ENCODE results near the gene CHL1. TPM values are rescaled to one million over a fixed set of nuclear protein-coding genes. Genes with fewer than 3 reads are reported as not detected.
A peak's percentile ranks its signal among the peaks of the same experiment; 100 is the strongest.

Gene CHL1
- total RNA-seq, 1 experiment from 2014 or later, result 113 TPM

DNA sequence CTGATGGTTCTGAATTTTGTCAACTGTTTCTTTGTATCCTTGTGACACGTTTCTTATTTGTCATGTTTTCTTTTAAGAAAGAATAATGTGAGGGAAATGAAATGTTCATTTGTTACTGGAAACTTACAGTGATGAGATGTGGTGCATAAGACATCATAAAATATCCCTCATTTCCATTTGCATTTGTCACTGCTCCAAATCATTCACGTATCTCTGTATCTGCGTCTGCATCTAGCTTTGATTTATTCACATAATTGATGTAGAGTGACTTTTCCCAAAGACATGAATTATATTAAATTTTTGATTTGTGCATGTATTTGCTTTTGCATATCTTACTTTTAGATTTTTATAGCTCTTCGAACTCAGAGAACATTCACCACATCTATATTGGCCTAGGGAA is 66.8 kb downstream of the CHL1 start:
- DNase-seq (ENCODE audit: low read depth, low spot score), result no peak
- in situ Hi-C loops (cut with HindIII; ENCODE audit: low pct_unique_long_range_greater_than_20kb, low sequenced_read_pairs), result no loop called here

DNA sequence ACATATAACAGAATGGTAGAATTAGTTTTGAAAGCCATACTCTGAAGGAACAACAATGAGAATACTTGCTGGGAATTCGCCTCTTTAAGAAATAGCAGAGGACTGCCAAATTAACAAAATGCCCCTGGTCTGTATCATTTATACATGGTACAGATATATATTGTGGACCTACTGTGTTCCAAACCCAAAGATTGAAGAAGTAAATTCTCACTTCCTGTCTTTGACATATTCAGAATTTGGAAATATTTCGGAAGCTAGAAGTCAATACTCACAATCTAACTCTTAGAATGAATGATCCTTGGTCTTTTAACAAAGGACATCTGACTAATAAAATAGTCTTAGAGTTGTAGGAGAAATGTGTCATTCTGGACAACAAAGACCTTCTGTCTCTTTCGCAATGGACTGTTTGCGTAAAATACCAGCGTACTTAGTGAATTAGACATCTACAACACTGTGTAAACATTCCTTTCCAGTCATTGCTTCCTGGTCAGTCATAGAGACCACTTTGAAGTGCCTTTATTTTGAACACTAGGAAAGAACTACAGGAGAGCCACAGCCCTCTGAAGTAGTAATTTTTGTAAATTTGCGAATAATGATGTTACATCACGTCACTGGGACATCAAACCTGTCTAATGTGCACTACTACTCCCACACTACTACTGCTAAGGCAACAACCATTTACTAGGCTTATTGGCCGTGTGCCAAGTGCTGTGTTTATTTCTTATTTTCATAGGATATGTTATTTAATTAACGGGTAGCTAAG is 68.0 kb downstream of the CHL1 start:
- peak; percentile 98 for DNase-seq (ENCODE audit: low read depth, low spot score)
- in situ Hi-C loops (cut with HindIII; ENCODE audit: low pct_unique_long_range_greater_than_20kb, low sequenced_read_pairs), result no loop called here

DNA sequence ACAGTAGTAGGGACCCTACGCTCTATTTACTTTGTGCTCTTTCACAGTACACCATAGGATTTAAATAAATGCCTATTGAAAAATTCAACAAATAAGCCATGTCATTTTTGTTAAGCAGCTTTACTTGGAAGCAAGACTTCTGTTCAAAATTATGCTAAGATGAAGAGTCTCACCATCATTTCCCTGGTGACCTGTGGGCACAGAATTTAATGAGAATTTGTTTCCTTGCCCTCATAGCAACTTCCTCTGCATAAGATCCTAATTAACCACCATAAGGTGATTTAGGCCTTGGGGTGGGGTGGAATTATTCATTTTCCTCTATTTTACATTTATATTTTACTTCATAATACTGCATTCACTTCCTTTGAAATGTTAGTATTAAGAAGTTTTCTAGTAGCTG is 70.5 kb downstream of the CHL1 start:
- DNase-seq (ENCODE audit: low read depth, low spot score), result no peak
- in situ Hi-C loops (cut with HindIII; ENCODE audit: low pct_unique_long_range_greater_than_20kb, low sequenced_read_pairs), result no loop called here

DNA sequence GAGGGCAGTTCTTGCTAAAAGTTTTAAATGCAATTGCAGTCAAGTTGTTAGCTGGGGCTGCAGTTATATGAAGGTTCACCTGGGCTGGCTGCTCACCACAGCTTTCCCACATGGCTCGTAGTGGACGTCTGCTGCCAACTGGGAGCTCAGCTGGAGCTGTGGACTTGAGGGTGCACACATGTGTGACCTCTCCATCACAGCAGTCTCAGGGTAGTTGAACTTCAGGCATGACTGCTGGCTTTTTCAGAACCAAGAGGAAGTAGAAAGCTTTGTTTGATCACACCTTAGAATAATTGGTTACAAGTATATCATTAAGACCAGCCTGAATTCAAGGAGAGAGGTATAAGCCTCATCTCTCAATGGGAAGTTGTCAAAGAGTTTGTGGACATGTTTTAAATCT is 74.1 kb downstream of the CHL1 start:
- DNase-seq (ENCODE audit: low read depth, low spot score), result no peak
- in situ Hi-C loops (cut with HindIII; ENCODE audit: low pct_unique_long_range_greater_than_20kb, low sequenced_read_pairs), result no loop called here

DNA sequence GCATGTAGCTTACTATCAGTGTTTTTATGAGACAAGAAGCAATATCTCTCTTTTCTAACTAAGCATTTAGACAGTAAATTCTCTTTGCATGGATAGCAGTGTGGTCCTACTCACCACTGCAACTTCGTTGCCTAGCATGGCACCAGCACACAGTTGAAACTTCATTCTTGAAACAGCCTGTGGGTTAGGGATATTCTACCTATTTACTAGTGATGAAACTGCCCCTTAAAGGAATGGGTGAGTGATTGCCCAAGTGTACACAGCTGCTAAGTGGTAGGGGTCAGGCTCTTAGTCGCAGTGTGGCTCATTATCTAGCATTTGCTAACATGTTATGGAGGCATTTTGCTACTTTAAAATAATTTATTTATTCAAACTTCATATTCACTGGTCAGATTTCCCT is 78.4 kb downstream of the CHL1 start:
- in situ Hi-C loops (cut with HindIII; ENCODE audit: low pct_unique_long_range_greater_than_20kb, low sequenced_read_pairs), result no loop called here
- DNase-seq (ENCODE audit: low read depth, low spot score), result no peak

DNA sequence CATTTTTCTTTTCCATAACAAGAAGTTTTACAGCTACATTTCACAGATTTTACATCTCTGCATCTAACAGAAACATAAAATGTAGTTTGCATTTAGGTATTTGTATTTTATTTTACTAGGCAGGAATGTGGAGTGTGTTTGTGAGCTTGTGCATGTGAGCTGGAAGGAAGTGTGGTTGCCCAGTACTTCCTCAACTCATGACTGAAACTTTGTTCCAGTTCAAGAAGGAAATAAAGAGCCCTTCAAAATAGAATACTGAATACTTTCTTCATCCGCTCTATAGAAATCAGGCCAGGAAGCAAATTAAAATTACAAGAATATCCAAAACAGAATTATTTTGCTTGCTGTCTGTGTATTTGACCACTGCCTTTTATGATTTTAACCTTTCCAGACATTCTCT is 81.3 kb downstream of the CHL1 start:
- in situ Hi-C loops (cut with HindIII; ENCODE audit: low pct_unique_long_range_greater_than_20kb, low sequenced_read_pairs), result no loop called here
- peak; percentile 89 for DNase-seq (ENCODE audit: low read depth, low spot score)

DNA sequence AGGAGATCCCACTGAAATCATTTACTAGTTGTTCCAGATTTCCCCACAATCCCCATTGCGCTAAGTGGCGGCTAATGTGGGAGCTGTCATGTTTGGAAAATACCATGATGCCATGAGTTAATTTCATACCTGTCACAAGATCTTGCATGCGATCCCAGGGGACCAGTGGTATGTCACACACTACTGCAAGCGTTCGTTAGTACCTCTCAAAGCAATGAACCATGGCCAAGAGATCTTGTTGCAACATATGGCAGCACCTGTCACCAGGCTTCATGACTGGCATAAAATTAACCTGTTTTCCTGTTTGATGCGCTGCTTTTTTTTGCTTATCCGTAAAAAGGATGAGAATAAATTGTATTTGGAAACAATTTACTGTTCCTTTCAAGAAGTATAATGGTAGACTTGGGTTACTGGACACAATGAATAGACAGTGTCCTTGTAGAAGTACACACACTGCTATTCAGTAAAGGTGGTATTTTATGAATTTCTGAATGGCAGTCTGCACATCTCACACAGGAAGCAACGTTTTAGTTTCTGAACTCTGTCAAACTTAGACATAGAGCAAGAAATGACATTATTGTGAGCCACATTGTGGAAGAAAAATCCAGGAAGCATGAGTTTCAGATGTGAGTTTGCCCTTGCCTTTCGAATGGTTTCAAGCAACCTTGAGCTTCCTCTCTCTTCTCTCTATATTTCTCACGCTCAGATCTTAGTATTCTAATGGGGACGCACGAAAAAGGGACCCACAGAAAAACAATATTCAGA is 81.9 kb downstream of the CHL1 start:
- DNase-seq (ENCODE audit: low read depth, low spot score), result peak; percentile 89
- in situ Hi-C loops (cut with HindIII; ENCODE audit: low pct_unique_long_range_greater_than_20kb, low sequenced_read_pairs), result no loop called here

DNA sequence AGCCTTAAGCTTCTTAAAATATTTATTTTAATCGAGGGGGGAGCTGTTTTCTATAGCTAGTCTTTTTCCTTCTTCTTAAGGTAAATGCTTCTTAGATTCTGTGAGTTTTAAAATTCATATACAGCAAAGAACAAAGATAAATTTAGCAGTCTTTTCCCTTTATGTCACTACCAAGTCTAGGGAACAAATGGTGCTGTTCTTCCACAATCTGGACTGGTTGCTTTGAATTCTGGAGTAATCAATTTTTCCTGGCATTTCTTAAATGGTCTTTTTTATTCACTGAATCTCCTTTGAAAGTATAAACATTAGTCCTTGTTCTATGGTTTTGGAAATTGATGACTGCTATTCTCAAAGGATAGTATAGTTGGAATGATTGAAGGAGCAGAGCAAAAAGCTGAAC is 82.8 kb downstream of the CHL1 start:
- in situ Hi-C loops (cut with HindIII; ENCODE audit: low pct_unique_long_range_greater_than_20kb, low sequenced_read_pairs), result no loop called here
- no peak for DNase-seq (ENCODE audit: low read depth, low spot score)

DNA sequence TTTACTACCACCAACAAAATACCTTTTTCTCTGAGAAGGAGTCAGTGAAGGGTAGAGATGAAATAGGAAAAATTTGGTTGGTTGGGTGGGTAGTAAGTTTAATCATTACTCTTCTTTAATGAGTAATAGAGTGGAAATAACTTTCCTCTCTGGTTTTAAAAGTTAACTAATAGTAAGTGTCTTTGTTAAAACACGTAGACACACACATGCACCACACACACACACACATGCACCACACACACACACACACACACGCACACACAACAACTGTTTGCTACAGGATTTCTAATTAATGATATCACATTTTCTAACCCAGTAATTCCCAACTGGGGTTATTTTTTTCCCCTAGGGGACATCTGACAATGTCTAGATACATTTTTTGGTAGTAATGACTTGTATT is 84.1 kb downstream of the CHL1 start:
- no peak for DNase-seq (ENCODE audit: low read depth, low spot score)
- in situ Hi-C loops (cut with HindIII; ENCODE audit: low pct_unique_long_range_greater_than_20kb, low sequenced_read_pairs), result no loop called here

DNA sequence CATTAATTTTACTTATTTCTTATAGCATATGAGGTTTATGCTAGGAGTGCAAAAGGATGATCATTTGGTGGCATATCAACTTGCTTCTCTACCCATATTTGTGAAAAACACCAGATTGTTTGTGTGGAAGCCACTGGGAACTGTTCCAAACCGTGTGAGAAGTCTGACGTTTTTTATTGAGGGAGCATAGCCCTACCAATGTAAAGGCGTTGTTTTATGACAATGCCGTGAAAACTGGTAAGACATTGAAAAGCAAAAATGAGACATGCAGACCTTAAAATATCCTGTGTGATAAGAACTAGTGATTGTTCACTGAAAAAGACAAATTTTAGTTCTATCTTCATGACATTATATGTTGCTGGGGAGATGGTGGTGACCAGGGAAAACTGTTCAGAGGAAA is 87.8 kb downstream of the CHL1 start:
- in situ Hi-C loops (cut with HindIII; ENCODE audit: low pct_unique_long_range_greater_than_20kb, low sequenced_read_pairs), result no loop called here
- DNase-seq (ENCODE audit: low read depth, low spot score), result peak; percentile 89

DNA sequence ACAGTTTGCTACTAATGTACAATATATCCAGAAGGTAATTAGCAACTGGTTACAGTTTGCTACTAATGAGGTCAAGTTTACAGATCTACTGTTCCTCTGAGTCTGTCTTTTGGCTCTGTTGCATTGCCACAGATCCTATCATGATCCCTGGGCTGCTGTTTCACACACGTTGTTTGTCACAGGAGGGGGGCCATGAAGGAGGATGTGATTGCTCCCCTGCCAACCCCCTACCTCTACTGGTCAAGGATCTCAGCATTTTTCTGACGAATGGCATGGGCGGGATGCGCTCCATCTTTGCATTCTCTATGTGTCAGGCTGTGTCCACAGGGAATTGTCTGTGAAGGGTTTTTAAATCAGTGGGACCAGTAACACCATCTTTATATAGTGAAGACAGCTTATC is 91.9 kb downstream of the CHL1 start:
- DNase-seq (ENCODE audit: low read depth, low spot score), result no peak
- in situ Hi-C loops (cut with HindIII; ENCODE audit: low pct_unique_long_range_greater_than_20kb, low sequenced_read_pairs), result no loop called here

DNA sequence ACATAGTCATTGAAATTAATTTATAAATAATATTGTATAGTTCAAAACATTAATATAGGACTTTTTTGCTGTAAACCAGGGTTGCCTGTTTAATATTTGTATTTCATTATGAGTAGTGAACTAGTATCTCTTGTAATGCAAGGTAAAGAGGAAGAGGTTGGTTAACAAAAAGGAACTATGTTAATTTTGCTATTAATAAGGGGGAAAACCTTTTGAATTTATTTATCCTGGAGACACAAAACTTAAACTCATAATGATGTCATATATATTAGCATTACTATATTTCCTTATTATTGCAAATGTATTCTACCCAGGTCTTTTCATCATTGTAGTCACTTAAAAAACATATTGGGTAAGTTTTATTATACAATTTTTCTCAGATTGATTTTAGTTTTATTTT is 94.5 kb downstream of the CHL1 start:
- in situ Hi-C loops (cut with HindIII; ENCODE audit: low pct_unique_long_range_greater_than_20kb, low sequenced_read_pairs), result no loop called here
- DNase-seq (ENCODE audit: low read depth, low spot score), result no peak

DNA sequence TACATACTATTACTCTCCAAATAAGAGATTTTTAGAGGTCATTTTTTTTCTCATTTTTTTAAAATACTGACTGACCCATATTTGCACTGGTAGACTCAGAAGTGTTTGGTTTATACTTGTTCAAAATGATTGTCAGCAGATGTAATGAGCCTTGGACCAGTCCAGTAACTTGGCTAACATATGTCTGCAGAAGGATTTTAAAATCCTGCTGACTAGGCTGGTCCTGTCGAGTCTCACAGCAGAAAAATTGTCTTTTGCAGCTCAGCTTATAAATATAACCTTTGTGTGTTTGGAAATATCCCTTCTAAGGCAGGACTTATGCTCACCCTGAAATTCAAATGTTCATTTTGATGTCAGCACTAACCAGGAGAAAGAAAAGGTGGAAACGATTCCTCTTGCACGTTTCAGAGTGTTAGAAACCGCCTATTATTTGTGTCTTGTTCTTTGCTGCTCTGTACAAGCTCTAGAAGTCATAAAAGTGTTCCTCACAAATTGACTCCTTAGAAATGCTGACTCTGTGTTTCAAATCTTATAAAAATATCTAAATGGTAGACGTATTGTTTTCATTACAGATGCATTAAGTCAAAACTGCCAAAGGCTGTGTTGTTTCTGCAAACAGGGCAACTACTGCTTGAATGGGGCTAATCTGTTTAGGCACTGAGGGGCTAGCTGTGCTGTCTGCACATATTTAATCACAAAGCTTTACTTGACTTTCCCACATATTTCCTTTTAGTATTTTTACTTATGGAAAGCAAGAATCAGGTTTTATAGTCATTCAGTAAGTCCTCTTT is 95.3 kb downstream of the CHL1 start:
- no peak for DNase-seq (ENCODE audit: low read depth, low spot score)
- in situ Hi-C loops (cut with HindIII; ENCODE audit: low pct_unique_long_range_greater_than_20kb, low sequenced_read_pairs), result no loop called here

DNA sequence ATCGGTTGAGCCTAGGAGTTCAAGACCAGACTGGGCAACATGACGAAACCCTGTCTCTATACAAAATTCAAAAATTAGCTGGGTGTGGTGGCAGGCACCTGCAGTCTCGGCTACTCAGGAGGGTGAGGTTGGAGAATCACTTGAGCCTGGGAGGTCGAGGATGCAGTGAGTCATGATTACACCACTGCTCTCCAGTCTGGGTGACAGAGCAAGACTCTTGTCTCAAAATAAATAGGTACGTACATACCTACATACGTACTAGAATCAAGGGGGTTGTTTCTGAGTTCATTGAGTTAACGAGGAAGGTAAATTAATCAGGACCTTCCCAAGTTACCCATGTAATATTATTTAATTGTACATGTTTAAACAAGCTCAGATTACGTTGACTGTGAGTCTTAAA is 97.5 kb downstream of the CHL1 start:
- DNase-seq (ENCODE audit: low read depth, low spot score), result no peak
- in situ Hi-C loops (cut with HindIII; ENCODE audit: low pct_unique_long_range_greater_than_20kb, low sequenced_read_pairs), result no loop called here

DNA sequence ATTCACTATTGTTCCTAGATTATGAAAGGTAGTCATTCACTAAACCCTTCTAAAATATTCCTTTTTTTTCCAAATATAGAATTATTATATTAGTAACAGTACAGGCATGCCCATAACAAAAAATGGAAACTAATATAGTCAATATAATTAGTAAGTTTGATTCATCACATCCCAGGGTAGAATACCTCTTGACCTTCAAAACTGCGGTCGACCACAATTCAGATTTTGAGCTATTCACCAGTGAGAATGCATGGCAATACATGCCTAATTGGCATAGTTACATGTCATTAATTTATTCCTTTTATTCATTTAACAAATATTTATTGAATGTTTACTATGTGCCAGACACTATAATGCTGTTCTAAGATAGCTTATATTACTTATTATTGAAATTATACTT is 98.0 kb downstream of the CHL1 start:
- in situ Hi-C loops (cut with HindIII; ENCODE audit: low pct_unique_long_range_greater_than_20kb, low sequenced_read_pairs), result no loop called here
- DNase-seq (ENCODE audit: low read depth, low spot score), result no peak

DNA sequence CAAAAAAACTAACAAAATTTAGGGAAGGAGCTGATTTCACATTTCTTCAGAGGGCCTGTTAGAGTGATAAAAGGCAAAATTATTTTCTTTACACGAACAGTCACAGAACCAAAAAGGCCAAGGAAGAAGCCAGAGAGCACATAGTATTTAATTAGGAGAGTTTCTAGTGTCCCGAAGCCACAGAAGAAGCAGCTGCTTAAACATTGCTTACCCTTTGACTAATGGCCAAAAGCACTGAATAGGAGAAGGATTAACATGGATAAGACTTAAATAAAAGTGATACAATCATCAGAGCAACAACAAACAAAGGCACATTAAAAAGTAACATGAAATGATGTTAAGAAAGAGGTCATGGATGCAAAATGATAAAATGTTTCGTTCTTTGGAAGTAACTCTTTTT is 98.6 kb downstream of the CHL1 start:
- no peak for DNase-seq (ENCODE audit: low read depth, low spot score)
- in situ Hi-C loops (cut with HindIII; ENCODE audit: low pct_unique_long_range_greater_than_20kb, low sequenced_read_pairs), result no loop called here

DNA sequence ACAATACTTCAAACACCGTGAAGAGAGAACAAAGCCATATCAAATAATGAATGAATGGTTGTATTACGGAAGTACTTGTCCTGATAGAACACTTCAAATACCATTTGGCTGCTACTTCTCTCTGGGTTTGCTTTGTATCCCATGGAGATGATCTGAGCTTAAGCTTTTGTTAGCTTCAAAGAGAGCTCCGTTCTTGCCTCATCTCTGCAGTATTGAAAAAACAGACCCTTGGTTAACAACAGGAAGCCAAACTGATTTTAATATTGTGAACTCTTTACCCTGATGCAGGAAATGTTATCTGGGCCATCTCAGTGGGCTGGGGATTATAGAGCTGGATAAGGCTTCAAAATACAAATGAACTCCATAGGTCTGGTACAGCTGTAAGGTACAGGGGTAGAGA is 101.0 kb downstream of the CHL1 start:
- in situ Hi-C loops (cut with HindIII; ENCODE audit: low pct_unique_long_range_greater_than_20kb, low sequenced_read_pairs), result no loop called here
- DNase-seq (ENCODE audit: low read depth, low spot score), result no peak

DNA sequence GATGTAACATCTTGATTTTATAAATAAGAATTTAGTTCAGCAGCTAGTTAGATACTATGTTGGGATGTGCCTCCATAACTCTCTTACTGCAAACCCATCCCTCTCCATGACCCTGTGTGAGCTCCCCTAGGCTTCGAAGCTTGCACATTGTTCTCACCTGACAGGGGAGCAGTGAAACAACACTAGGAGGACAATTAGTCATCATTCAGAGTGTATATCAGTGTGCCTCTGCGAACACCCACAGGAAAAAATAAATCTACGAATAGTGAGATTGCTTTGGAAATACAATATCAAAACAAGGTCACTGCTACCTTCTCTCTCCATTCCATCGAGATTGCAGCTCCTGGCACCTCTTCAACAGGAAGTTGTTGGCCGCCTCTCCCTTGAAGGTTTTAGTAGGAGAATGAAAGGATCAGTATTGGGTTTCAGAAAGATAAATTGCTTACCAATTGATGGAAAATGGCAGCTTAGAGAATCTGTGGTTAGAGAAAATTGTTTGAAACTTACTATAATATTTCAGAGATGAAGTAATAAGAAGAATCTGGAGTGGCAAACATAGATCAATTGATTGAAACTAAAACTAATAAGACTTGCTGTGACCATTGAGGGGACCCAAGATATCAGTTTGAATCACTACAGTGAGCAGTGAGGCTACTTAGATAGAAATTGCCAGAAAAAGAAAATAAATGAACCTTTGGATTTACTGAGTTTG is 103.2 kb downstream of the CHL1 start:
- in situ Hi-C loops (cut with HindIII; ENCODE audit: low pct_unique_long_range_greater_than_20kb, low sequenced_read_pairs), result no loop called here

More for the DNA sequence above, 103.2 kb downstream of the CHL1 start:
- DNase-seq (ENCODE audit: low read depth, low spot score), result no peak

Measured in SK-MEL-5 (cell line).